HG03066 (cell line): ENCODE measurements around the gene KPNB1.

Source experiments
- ATAC-seq: cut with Tn5 transposase; IDR thresholded peaks from one replicate; pipeline ENCODE4 v1.9.1; 2021; ENCODE audit warnings: low read depth; ENCODE audit not compliant: unreplicated experiment

The KPNB1 gene

DNA sequence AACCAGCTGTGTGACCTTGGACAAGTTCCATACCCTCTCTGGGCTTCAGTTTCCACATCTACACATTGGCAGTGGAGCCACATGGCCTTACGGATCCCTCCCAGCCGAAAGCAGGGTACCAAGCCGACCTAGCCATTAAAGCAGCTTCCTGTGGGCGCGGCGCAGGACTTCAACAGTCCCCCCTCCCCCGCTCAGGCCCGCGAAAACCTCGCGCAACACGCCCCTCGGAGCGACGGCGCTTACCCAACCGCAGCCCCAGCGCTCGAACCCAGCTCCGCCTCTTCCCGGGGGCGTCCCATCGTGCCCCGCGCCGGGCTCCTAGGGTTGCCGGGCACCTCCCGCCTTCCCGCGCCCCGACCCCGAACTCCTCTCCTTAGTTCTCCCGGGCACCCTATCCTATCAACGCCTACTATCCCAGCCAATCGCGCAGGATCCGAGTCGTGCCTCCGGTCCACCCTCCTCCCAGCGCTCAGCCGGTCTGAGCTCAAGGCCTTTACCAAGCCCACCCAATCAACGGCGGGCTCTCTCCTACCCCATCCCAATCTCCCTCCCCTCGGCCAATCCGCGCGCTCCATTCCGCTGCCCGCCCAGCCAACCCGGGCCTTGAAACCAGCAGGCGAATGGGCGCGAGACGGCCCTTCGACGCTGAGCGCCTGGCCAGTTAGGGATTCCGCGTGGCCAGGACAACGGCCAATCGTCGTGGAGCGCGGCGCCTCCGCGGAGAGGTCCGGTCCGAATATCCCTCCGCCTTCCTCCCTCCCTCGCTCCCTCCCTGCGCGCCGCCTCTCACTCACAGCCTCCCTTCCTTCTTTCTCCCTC, at the start of gene KPNB1:
TSS of gene KPNB1 (plus strand) at position 767 of the 819 bp plus-strand sequence. CDS start 326 bp downstream, outside the sequence.
- ATAC-seq = peak; percentile 69

DNA sequence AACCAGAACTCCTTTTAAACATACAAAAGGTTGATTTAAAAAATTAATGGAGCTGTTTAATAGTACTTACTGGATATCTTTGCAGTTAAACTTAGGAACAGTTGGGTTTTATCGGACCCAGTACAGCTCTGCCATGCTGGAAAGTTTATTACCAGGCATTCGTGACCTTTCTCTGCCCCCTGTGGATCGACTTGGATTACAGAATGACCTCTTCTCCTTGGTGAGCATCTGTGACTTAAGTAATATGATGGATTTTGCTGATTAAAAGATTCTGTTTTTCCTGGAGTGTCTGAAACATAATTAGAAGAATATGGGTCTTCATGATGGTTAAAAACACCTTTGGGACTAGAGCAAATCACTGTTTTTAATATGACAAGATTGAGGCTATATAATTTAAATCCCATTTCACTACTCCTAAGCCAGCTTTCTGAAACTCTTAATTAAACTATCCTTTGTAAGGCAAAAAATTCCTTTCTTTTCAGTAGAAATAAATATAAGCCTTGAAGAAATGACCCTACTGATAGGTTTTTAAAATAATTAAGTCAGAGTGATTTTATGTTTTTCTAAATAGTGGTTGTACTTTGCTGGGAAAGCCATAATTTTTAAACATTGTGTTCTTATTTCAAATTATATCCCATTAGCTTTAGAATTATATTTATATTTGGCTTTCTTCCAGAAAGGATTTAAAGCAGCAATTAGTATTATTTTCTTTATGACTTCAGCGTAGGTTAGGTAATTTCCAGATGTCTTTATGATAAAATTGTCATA, 45.7 kb upstream of the KPNB1 start:
- no peak for ATAC-seq

- no peak for ATAC-seq
Observed at GRCh38 chr17:47604598-47604927, 45.2 kb upstream of the KPNB1 start.

DNA sequence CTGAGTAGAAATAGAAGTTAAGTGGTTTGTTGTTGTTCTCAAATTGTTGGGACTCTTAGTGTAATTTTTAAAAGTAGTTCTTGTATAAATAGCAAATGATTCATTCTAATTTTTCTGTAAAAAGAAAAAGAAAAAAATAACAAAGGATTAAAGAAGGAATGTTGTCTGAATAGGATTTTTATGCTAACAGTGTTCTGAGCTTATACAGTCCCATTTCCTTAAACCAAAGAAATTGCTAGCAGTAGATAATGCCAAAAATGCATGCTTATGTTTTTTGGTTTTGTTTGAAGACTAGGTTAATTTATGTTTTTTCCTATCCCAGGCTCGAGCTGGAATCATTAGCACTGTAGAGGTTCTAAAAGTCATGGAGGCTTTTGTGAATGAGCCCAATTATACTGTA, 44.7 kb upstream of the KPNB1 start:
- ATAC-seq = no peak

- ATAC-seq = no peak
Observed at GRCh38 chr17:47607481-47607880, 42.2 kb upstream of the KPNB1 start.

DNA sequence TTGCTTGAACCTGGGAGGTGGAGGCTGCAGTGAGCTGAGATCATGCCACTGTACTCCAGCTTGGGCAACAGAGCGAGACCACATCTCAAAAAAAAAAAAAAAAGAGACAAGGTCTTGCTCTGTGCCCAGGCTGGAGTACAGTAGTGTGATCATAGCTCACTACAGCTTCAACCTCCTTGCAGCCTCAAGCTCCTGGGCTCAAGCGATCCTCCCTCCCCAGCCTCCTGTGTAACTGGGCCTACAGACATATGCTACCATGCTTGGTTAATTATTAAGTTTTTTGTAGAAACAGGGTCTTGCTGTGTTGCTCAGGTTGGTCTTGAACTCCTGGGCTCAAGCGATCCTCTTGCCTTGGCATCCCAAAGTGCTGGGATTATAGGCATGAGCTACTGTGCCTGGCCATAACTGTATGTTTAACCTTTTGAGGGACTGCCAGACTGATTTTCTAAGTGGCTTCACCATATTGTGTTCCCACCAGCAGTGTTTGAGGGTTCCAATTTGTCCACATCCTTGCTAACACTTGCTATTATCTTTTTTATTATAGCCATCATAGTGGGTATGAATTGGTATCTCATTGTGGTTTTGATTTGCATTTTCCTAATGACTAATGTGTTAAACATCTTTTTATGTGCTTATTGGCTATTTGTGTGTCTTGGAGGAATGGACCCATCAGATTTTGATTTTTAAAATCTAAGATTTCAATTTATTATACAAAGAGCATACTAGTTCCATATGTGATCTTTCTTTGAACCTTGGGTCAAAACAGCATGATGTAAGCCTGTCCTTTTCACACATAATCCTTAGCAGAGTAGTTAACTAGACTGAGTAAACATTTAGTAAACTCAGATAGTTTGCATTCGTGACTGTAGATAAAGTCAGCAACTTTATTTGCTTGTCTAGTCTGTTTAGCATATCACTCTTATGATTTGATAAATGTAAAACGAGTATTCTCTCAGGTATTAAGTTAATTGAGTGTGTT, 38.1 kb upstream of the KPNB1 start:
- no peak for ATAC-seq

DNA sequence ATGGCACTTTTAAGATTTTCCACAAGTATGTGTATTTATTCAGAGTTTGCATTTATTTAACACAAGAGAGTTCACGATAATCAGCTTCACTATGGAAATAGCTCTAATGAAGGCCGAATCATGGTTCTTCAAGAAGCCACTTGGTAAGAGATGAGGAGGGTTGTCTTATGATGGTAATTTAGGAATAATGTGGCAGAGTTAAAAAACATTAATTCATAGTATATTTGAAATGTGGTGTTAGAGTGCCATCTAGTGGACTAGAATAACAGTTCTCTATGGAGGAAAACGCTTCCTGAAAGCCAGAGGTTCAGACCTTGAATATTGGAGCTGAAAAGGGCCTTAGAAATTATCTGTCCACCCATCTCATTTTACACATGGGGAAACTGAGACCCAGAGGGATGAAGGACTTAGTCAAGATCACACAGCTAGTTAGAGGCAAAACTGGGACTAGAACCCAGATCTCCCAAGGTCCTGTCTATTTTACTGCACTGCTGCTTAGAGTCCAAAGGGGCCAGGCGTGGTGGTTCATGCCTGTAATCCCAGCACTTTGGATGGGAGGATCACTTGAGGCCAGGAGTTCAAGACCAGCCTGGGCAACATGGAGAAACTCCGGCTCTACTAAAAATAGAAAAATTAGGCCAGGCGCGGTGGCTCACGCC, 33.8 kb upstream of the KPNB1 start:
- ATAC-seq = no peak

GRCh38 chr17:47618410-47618809, 31.3 kb upstream of the KPNB1 start:
- ATAC-seq = no peak

- ATAC-seq = no peak
Observed at GRCh38 chr17:47620503-47621245, 29.0 kb upstream of the KPNB1 start.

DNA sequence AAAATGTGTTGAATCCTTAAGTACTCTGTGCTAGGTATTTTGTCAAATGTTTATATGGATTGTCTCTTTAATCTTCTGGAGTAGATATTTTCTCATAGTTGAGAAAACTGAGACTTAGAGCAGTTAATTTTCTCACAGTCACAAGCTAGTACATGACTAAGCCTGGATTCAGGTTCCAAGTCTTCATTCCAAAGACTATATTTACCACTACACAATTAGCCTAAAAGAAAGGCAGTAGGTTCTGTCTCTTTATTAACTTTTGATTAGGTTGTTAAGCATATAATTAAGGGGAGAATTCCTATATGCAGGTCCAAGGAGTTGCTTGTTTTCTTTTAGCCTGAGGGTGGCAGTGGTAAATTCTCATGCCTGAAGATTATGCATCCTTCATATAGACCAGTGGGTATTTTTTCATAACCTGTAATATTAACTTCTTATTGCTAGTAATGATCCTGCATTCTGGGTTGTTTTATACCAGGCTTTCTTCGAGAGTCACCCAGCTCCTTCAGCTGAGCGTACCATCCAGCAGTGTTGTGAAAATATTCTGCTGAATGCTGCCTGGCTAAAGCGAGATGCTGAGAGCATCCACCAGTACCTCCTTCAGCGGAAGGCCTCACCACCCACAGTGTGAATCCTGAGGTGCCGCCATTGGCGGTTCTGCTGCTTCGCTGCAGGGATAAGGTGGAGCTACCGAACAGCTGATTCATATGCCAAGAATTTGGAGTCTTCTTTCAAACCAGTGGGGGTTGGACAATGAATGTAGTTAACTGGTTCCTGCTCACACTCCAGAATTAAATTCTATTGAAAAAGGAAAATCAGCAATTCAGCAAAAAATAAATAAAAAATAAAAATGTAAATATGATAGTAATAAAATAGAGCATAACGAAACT, 28.2 kb upstream of the KPNB1 start:
- ATAC-seq = no peak

GRCh38 chr17:47622180-47622549, 27.6 kb upstream of the KPNB1 start:
- no peak for ATAC-seq

- no peak for ATAC-seq
Observed at GRCh38 chr17:47624727-47625068, 25.0 kb upstream of the KPNB1 start.

DNA sequence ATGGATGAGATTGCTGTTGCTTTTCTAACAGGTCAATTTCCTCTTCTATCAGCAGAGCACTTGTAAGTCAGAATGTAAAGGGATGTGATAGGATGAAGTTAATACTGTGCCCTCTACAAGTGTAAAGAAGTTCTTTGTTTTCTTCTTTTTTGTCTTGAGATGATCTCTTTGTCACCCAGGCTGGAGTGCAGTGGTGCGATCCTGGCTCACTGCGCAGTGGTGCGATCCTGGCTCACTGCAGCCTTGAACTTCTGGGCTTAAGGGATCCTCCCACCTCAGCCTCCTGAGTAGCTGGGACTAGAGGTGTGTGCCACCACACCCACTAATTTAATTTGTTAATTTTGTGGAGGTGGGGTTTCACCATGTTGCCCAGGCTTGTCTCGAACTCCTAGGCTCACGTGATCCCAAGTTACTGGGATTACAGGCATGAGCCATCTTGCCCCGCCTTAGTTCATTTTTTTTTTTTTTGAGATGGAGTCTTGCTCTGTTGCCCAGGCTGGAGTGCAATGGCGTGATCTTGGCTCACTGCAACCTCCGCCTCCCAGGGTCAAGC, 21.6 kb upstream of the KPNB1 start:
- ATAC-seq = no peak

GRCh38 chr17:47629826-47630225, 19.9 kb upstream of the KPNB1 start:
- no peak for ATAC-seq

- no peak for ATAC-seq
Observed at GRCh38 chr17:47630614-47631013, 19.1 kb upstream of the KPNB1 start.

DNA sequence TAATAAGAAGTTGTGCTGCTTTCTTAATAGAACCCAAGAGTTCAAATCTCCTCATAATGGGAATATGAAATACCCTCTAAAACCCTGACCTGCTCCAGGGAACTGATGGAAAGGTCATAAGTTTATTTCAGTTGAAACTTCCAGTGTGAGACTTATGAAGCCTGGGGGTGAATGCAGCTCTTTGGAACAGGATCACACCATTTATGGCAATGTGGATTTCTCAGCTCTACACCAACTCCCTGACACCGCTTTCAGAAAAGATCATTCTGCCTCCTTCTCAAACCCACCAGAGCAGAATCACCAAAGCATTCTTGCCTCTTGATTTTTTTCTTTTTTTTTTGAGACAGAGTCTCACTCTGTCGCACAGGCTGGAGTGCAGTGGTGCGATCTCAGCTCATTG, 16.7 kb upstream of the KPNB1 start:
- ATAC-seq = no peak

- ATAC-seq = no peak
Observed at GRCh38 chr17:47633996-47634395, 15.7 kb upstream of the KPNB1 start.

GRCh38 chr17:47634870-47635269, 14.8 kb upstream of the KPNB1 start:
- ATAC-seq = no peak

- ATAC-seq = no peak
Observed at GRCh38 chr17:47635734-47636133, 14.0 kb upstream of the KPNB1 start.
